Myocyte (in vitro differentiated cells): ENCODE measurements around the gene STBD1. TPM values are rescaled to one million over a fixed set of nuclear protein-coding genes. Genes with fewer than 3 reads are reported as not detected.
"Not testable (repeated sequence)": the region's sequence is repeated elsewhere in the genome, so short reads cannot be mapped to it uniquely, and the experiment has no call there.

Experiments
- DNase-seq: peaks from one replicate; pipeline ENCODE4 v3.0.0-alpha.2; 2012; ENCODE audit warnings: low read depth
- total RNA-seq: library from RNA; depleted of rRNA; stranded (reverse); fragments of >200 nt; gene quantifications from 2 replicates; pipeline ENCODE4 v1.2.3, GENCODE V29; 2014

Gene STBD1
- total RNA-seq, 1 donor from 2014 or later: 15.8 TPM

- DNase-seq: no peak
Observed at GRCh38 chr4:76282941-76283689, 23.4 kb upstream of the STBD1 start.

GRCh38 chr4:76283900-76284299, 22.6 kb upstream of the STBD1 start:
- DNase-seq: no peak

- not testable (repeated sequence) for DNase-seq
Observed at GRCh38 chr4:76287811-76288210, 18.7 kb upstream of the STBD1 start.

GRCh38 chr4:76292730-76293129, 13.8 kb upstream of the STBD1 start:
- DNase-seq: no peak

GRCh38 chr4:76293772-76294171, 12.8 kb upstream of the STBD1 start:
- peak; percentile 30 for DNase-seq

- no peak for DNase-seq
Observed at GRCh38 chr4:76296286-76296820, 10.2 kb upstream of the STBD1 start.

- DNase-seq: no peak
Observed at GRCh38 chr4:76298227-76298626, 8.3 kb upstream of the STBD1 start.

GRCh38 chr4:76300012-76300411, 6.5 kb upstream of the STBD1 start:
- DNase-seq: no peak

GRCh38 chr4:76301068-76301774, 5.3 kb upstream of the STBD1 start:
- peak; percentile 98 for DNase-seq

GRCh38 chr4:76301775-76302162, 4.8 kb upstream of the STBD1 start:
- DNase-seq: no peak

- no peak for DNase-seq
Observed at GRCh38 chr4:76302826-76303438, 3.6 kb upstream of the STBD1 start.

GRCh38 chr4:76305033-76305687, 1.4 kb upstream of the STBD1 start:
- no peak for DNase-seq

GRCh38 chr4:76306882-76307659, 538 bp downstream of the STBD1 start:
- DNase-seq: peak; percentile 79

- DNase-seq: peak; percentile 87
Observed at GRCh38 chr4:76307660-76308014, 1.1 kb downstream of the STBD1 start.

- peak; percentile 25 for DNase-seq
Observed at GRCh38 chr4:76308548-76308947, 2.0 kb downstream of the STBD1 start.

GRCh38 chr4:76309939-76310550, 3.5 kb downstream of the STBD1 start:
- no peak for DNase-seq

- no peak for DNase-seq
Observed at GRCh38 chr4:76310683-76311082, 4.2 kb downstream of the STBD1 start.

GRCh38 chr4:76311896-76312331, 5.4 kb downstream of the STBD1 start:
- DNase-seq: peak; percentile 51

GRCh38 chr4:76312457-76312856, 5.9 kb downstream of the STBD1 start:
- no peak for DNase-seq

GRCh38 chr4:76313547-76313946, 7.0 kb downstream of the STBD1 start:
- no peak for DNase-seq
